Measurements from ENCODE around the gene POLQ. TPM values are rescaled to one million over a fixed set of nuclear protein-coding genes. Genes with fewer than 3 reads are reported as not detected.

Gene POLQ
- total and polyA plus RNA-seq, 2 of the 8 experiments (the other 6 are each of a cell fraction or from before 2014, with no cell fraction given): 3.6 to 15.3 TPM

DNA sequence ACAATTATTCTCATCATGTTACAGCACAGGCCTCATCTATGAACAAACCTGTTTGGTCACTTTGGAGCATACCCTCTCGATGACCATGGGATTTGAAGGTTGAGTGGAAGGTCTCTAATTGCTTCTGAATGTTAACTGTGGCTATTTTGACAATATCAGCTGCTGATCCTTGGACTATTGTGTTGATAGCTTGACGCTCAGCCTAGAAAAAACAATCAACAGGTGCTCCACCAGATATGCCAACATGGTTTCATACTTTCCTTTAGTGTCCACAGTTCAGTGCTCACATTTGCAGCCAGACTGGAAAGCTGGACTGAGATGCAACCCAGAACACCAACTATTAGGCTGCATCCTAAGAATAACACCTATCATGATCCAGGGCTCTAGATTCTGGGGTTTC lies 109.7 kb downstream of the POLQ start:
- no peaks in the 10 kb centered on the region for H3K79me2 ChIP-seq (ENCODE audit: control insufficient read depth in 1 of 2, insufficient read depth in 2 of 2, low read length in 2 of 2)

More for the DNA sequence above, 109.7 kb downstream of the POLQ start:
- POLR2A ChIA-PET (ENCODE audit: partially characterized antibody): no interaction called here
- no peaks in the 10 kb centered on the region for H3K27me3 ChIP-seq (replicated peaks in 1 of 4; ENCODE audit: control insufficient read depth in 3 of 4, extremely low read depth in 1 of 4, insufficient read depth in 3 of 4, low read length in 3 of 4)
- H3K4me2 ChIP-seq (ENCODE audit: insufficient read depth in 1 of 2, low read depth in 2 of 2, low read length in 2 of 2): no peak overlapping the region
- FAIRE-seq: no peak
- no peak overlapping the region for H4K8ac ChIP-seq (ENCODE audit: extremely low read depth, insufficient read depth, low read length)
- H2AFZ ChIP-seq (ENCODE audit: low read length): no peak overlapping the region
- no peak overlapping the region for H3K14ac ChIP-seq (ENCODE audit: insufficient read length)
- no peaks in the 10 kb centered on the region for H3K23me2 ChIP-seq (ENCODE audit: low read depth, low read length)
- no peak for DNase-seq (ENCODE audit: low read depth in 1 of 2, low spot score in 2 of 2)
- no peaks in the 10 kb centered on the region for H3K79me1 ChIP-seq (ENCODE audit: low read depth, low read length)
- H3K36me3 ChIP-seq (ENCODE audit: control insufficient read depth in 2 of 4, insufficient read depth in 4 of 4, low read length in 3 of 4): peaks cover 3 to 40% (median 21%) of the 10 kb centered on the region in 4 experiments
- H2BK15ac ChIP-seq (ENCODE audit: low read length): no peak overlapping the region
- H4K20me1 ChIP-seq (replicated peaks in 1 of 2; ENCODE audit: control insufficient read depth in 1 of 2, insufficient read depth in 2 of 2, low read length in 2 of 2): no peaks in the 10 kb centered on the region
- no peak overlapping the region for H3K4ac ChIP-seq (replicated peaks; ENCODE audit: insufficient read length, low read depth, low read length)
- H3K4me3 ChIP-seq (ENCODE audit: extremely low read depth in 1 of 4, insufficient read depth in 2 of 4, low read depth in 3 of 4, low read length in 4 of 4): no peak overlapping the region
- H3K23ac ChIP-seq (ENCODE audit: insufficient read length): no peak overlapping the region
- no peak overlapping the region for H2BK5ac ChIP-seq (ENCODE audit: low read depth, low read length)
- H3K27ac ChIP-seq (ENCODE audit: low read depth, low read length): no peak overlapping the region
- no peaks in the 10 kb centered on the region for H3K9me3 ChIP-seq (ENCODE audit: insufficient read depth in 2 of 2, low read depth in 1 of 2, low read length in 1 of 2)
- H3K18ac ChIP-seq (ENCODE audit: extremely low read depth, low read length): no peak overlapping the region
- H2BK20ac ChIP-seq (ENCODE audit: low read length): no peak overlapping the region
- no peak overlapping the region for H2BK12ac ChIP-seq (ENCODE audit: low read depth, low read length)
- no peak overlapping the region for H4K5ac ChIP-seq (ENCODE audit: insufficient read length, low read depth, low read length)
- no peak overlapping the region for H3K56ac ChIP-seq (replicated peaks; ENCODE audit: insufficient read length, low read depth, low read length)
- CTCF ChIA-PET (ENCODE audit: partially characterized antibody): no interaction called here
- no peak overlapping the region for H3K9ac ChIP-seq (replicated peaks in 1 of 4; ENCODE audit: extremely low read depth in 1 of 4, low read depth in 3 of 4, low read length in 3 of 4)
- H3K4me1 ChIP-seq (replicated peaks in 1 of 4; ENCODE audit: control insufficient read depth in 3 of 4, insufficient read depth in 4 of 4, low read length in 3 of 4): no peaks in the 10 kb centered on the region
- no peak overlapping the region for H4K91ac ChIP-seq (replicated peaks; ENCODE audit: insufficient read length, low read length)
- no peak for TF ChIP-seq CEBPB (IDR thresholded peaks at IDR 0.05; ENCODE audit: low read depth, low read length)
- no peak for TF ChIP-seq SUZ12 (IDR thresholded peaks at IDR 0.05; ENCODE audit: low read length)
- TF ChIP-seq SP2 (IDR thresholded peaks at IDR 0.05; ENCODE audit: low read length): no peak
- TF ChIP-seq TEAD4 (IDR thresholded peaks at IDR 0.05; ENCODE audit: low read depth, low read length): no peak
- no peak for TF ChIP-seq CHD2 (IDR thresholded peaks at IDR 0.05; ENCODE audit: low read length)
- 90% methylated on average over 2 of the region's 2 CpGs; no CpG with 5 or more reads in 1 of the 2 experiments for WGBS, 2 experiments (ENCODE audit: extremely low coverage in 1 of 2, insufficient coverage in 1 of 2, insufficient read length in 1 of 2, insufficient replicate concordance in 2 of 2, low coverage in 1 of 2, low lambda C conversion rate in 2 of 2, missing lambda C conversion rate in 1 of 2)
- H2AK5ac ChIP-seq (ENCODE audit: low read depth, low read length): no peak overlapping the region
- H2BK120ac ChIP-seq (replicated peaks; ENCODE audit: low read depth, low read length): no peak overlapping the region
